Common myeloid progenitor, CD34-positive (primary cell): Measurements from ENCODE around the gene KRTAP10-2.
"Not testable (repeated sequence)": the region's sequence is repeated elsewhere in the genome, so short reads cannot be mapped to it uniquely, and the experiment has no call there.

Experiments
- CTCF ChIA-PET: fragments of 350-600 bp; sonication (Branson Sonifier 250); formaldehyde crosslinking; loops from one replicate; lab custom pipeline; 2021; ENCODE audit warnings: antibody characterized with exemption; lab: Charles Lee
- POLR2A ChIA-PET: fragments of 350-600 bp; sonication (Branson Sonifier 250); formaldehyde crosslinking; loops from one replicate; lab custom pipeline; 2021; ENCODE audit warnings: antibody characterized with exemption; lab: Charles Lee
- DNase-seq, 3 donors: peaks; one replicate each; pipeline versions ENCODE4 v3.0.0 to v3.0.0-alpha.2; 2013
- H3K27ac ChIP-seq, 2 experiments: 1 replicate in 1 of 2; 2 replicates in 1 of 2; pipeline ENCODE4 v1.7.0; 2013; ENCODE audit warnings: inconsistent platforms in 2 of 2, low read length in 2 of 2, mild to moderate bottlenecking in 2 of 2, low read depth in 1 of 2, moderate library complexity in 1 of 2; ENCODE audit not compliant: severe bottlenecking in 2 of 2, insufficient read depth in 1 of 2, poor library complexity in 1 of 2
- H3K27me3 ChIP-seq, 5 experiments: replicated peaks in 2 of 5; 1 replicate in 3 of 5; 2 replicates in 2 of 5; pipeline versions ENCODE4 v1.6.1 to v1.7.0; 2013; ENCODE audit warnings: low read length in 4 of 5, mild to moderate bottlenecking in 2 of 5, moderate library complexity in 2 of 5, inconsistent platforms in 1 of 5; ENCODE audit not compliant: insufficient read depth in 5 of 5, control insufficient read depth in 4 of 5
- H3K36me3 ChIP-seq, 4 experiments: 1 replicate in 2 of 4; 2 replicates in 2 of 4; pipeline versions ENCODE4 v1.6.1 to v1.7.0; 2013; ENCODE audit warnings: low read length in 3 of 4, control low read depth in 1 of 4, mild to moderate bottlenecking in 1 of 4; ENCODE audit not compliant: control insufficient read depth in 4 of 4, insufficient read depth in 4 of 4
- H3K4me1 ChIP-seq, 4 experiments: 1 replicate in 3 of 4; 2 replicates in 1 of 4; pipeline versions ENCODE4 v1.6.1 to v1.7.1; 2013; ENCODE audit warnings: low read length in 3 of 4, mild to moderate bottlenecking in 3 of 4, control low read depth in 1 of 4, inconsistent platforms in 1 of 4, moderate library complexity in 1 of 4; ENCODE audit not compliant: control insufficient read depth in 4 of 4, insufficient read depth in 4 of 4; ENCODE audit errors: control extremely low read depth in 1 of 4
- H3K4me3 ChIP-seq, 7 experiments: 1 replicate in 4 of 7; 2 replicates in 3 of 7; pipeline versions ENCODE4 v1.5.1 to v1.7.0; 2013; ENCODE audit warnings: mild to moderate bottlenecking in 7 of 7, low read length in 6 of 7, moderate library complexity in 6 of 7, inconsistent platforms in 2 of 7, low read depth in 2 of 7, control low read depth in 1 of 7; ENCODE audit not compliant: insufficient read depth in 4 of 7, control insufficient read depth in 1 of 7; ENCODE audit errors: extremely low read depth in 1 of 7
- H3K9me3 ChIP-seq, 5 experiments: 1 replicate in 4 of 5; 2 replicates in 1 of 5; pipeline versions ENCODE4 v1.6.1 to v1.7.1; 2013; ENCODE audit warnings: low read length in 4 of 5, mild to moderate bottlenecking in 2 of 5, inconsistent platforms in 1 of 5, low read depth in 1 of 5, moderate library complexity in 1 of 5; ENCODE audit not compliant: control insufficient read depth in 4 of 5, insufficient read depth in 2 of 5; ENCODE audit errors: control extremely low read depth in 1 of 5
- WGBS: methylation state at CpG from one replicate; pipeline ENCODE4 v1.1.5; 2013; ENCODE audit not compliant: insufficient coverage; 5-methylcytosine and 5-hydroxymethylcytosine counted together

KRTAP10-2 gene

DNA sequence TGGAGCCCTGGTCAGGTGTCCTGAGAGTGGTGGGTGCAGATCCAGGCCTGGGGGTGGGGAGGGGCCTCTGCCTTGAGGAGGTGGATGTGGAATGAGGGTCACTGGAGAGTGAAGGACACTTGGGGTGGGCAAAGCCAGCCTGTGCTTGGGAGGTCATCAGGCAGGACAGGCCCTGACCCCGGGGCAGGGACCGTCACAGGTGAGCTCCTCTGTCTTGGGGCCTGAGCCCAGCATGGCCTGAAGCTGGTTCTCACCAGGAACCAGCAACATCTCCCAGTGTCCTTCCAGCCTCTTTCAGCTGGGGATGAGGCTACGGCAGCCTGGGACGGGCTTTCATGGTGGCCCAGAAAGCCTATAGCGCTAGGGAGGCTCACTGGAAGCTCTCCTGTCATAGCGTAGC lies 831 bp upstream of the KRTAP10-2 start:
- WGBS: 95% methylated on average over 6 of the region's 6 CpGs
- no peak overlapping the region for H3K27ac ChIP-seq
- H3K4me3 ChIP-seq: no peak overlapping the region
- ChIA-PET CTCF (no interaction called here), POLR2A (no interaction called here)
- H3K4me1 ChIP-seq: no peaks in the 10 kb centered on the region
- peaks cover 0 to 8% (median 4%) of the 10 kb centered on the region in 5 experiments for H3K9me3 ChIP-seq
- DNase-seq: no peak
- H3K27me3 ChIP-seq: peaks cover 0 to 48% (median 10%) of the 10 kb centered on the region in 5 experiments
- no peaks in the 10 kb centered on the region for H3K36me3 ChIP-seq

DNA sequence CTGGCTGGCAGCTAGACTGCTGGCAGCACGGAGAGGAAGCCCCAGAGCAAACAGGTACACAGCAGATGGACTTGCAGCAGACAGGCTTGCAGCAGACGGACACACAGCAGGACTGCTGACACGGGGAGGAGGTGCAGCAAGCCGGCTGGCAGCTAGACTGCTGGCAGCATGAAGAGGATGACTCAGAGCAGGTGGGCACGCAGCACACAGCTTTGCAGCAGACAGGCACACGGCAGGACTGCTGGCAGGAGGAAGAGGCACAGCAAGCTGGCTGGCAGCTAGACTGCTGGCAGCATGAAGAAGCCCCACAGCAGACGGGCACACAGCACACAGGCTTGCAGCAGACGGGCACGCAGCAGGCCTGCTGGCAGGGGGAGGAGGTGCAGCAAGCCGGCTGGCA lies 498 bp downstream of the KRTAP10-2 start:
- no peak for DNase-seq
- Histone ChIP-seq H3K4me1 (no peaks in the 10 kb centered on the region), H3K4me3 (no peak overlapping the region), H3K27ac (no peak overlapping the region), H3K36me3 (no peaks in the 10 kb centered on the region), H3K9me3 (peaks cover 3 to 14% (median 5%) of the 10 kb centered on the region in 5 experiments), H3K27me3 (peaks cover 0 to 57% (median 8%) of the 10 kb centered on the region in 5 experiments)
- WGBS: 84% methylated on average over 7 of the region's 10 CpGs
- ChIA-PET POLR2A (no interaction called here), CTCF (no interaction called here)

DNA sequence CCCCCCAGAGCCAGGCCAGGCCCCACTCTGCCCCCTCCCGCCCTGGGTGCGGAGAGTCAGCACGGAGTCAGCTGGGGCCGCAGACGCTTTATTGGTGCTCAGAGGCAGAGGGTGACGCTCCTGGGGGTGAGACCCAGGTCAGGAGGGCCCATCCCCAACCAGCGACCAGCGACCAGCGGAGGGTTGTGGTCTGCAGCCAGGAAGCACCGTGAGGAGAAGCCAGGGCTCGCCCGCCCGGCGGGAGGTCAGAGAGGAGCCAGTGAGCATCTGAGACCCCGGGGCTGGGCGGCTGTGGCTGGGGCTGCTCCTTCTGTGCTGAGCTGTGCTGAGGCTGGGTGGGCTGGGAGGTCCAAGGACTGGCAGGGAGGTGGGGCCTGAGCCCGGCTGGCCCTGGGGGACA lies 1.0 kb downstream of the KRTAP10-2 start:
- WGBS: 17% methylated on average over 6 of the region's 17 CpGs
- H3K9me3 ChIP-seq: peaks cover 3 to 17% (median 5%) of the 10 kb centered on the region in 5 experiments
- CTCF ChIA-PET, H3K4me1 ChIP-seq, POLR2A ChIA-PET, H3K4me3 ChIP-seq, H3K27ac ChIP-seq, DNase-seq, H3K36me3 ChIP-seq: not testable (repeated sequence)
- H3K27me3 ChIP-seq: peaks cover 0 to 54% (median 6%) of the 10 kb centered on the region in 5 experiments

DNA sequence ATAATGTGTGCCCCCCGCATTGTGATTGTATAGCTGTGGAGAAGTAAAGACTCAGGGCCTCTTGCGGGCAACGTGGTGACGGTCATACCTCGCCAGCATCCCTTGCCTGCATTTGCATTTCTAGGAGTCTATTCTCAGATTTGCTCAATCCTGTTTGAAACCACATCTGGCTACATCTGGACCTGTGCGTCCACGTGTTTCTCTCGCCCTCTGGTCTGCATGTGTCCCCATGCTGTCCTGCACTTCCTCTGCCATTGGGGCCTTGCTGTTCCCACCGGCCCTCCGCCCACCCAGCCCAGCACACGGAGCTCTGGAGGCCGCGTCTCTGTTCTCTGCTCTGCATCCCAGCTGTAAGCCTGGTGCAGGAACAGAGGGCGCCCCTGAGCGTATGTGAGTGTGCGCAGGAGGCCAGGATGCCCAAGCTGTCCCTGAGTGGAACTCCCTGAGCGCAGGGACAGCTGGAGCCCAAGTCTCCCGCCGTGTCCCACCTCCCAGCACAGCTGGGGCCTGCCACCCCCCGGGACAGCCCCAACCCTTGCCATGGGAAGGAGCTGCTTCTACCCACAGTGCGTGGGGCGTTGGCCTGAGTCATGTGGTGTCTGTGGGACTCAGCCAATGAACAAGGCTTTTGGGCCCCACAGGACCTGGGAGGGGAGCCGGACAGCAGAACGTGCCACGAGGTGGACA lies 1.6 kb downstream of the KRTAP10-2 start:
- no peaks in the 10 kb centered on the region for H3K36me3 ChIP-seq
- WGBS: 83% methylated on average over 21 of the region's 25 CpGs
- POLR2A ChIA-PET: no interaction called here
- peaks cover 3 to 18% (median 5%) of the 10 kb centered on the region in 5 experiments for H3K9me3 ChIP-seq
- CTCF ChIA-PET: interaction anchor here (0.7 kb wide), 1 partner anchor 43 kb away, joined by 3 read pairs; no protein-coding TSS in a partner anchor
- no peaks in the 10 kb centered on the region for H3K4me1 ChIP-seq
- H3K27me3 ChIP-seq: peaks cover 0 to 54% (median 6%) of the 10 kb centered on the region in 5 experiments
- no peak overlapping the region for H3K27ac ChIP-seq
- no peak for DNase-seq
- no peak overlapping the region for H3K4me3 ChIP-seq

DNA sequence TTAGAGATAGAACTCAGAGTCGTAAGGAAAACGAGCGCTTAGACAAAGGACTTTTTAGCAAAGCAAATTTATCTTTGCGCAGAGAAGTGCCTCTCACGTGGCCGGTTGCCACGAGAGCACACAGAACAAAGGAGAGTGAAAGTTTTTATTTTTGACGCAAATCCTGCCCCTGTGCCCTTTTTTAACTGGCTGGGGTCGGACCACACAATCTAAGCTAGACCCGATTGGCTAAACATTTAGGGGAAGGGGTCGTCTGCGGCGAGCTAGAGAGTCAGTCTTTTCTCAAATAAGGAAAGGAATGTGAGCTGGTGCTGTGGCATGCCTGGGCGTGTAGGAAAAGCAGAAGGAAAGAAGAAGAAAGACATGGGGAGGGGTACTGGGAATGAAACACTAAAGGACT lies 2.4 kb downstream of the KRTAP10-2 start:
- ChIA-PET CTCF (no interaction called here), POLR2A (no interaction called here)
- no peak overlapping the region for H3K4me3 ChIP-seq
- peaks cover 0 to 54% (median 6%) of the 10 kb centered on the region in 5 experiments for H3K27me3 ChIP-seq
- H3K4me1 ChIP-seq: no peaks in the 10 kb centered on the region
- H3K9me3 ChIP-seq: peaks cover 3 to 18% (median 5%) of the 10 kb centered on the region in 5 experiments
- no peaks in the 10 kb centered on the region for H3K36me3 ChIP-seq
- no peak for DNase-seq
- 54% methylated on average over 14 of the region's 14 CpGs for WGBS
- no peak overlapping the region for H3K27ac ChIP-seq

DNA sequence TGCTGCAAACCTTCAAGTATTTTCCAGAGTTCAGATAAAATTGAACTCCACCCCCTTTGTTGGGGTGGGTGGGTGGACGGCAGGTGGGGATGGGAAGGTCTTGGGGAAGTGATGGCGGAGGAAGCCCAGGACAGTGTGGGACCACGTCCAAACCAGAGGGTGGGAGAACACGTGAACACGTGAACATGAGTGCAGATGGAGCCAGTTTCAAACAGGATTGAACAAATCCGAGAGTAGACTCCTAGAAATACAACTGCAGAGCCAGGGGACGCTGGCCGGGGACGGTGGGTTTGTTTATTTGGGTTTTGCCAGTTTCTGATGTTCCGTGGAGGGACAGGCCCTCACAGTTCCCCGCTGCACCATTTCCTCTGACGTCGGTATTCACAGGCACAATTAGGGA lies 2.9 kb downstream of the KRTAP10-2 start:
- 90% methylated on average over 10 of the region's 13 CpGs for WGBS
- CTCF ChIA-PET: interaction anchor here (1.0 kb wide), 1 partner anchor 11 kb away, joined by 4 read pairs; no protein-coding TSS in a partner anchor
- H3K27ac ChIP-seq: no peak overlapping the region

DNA sequence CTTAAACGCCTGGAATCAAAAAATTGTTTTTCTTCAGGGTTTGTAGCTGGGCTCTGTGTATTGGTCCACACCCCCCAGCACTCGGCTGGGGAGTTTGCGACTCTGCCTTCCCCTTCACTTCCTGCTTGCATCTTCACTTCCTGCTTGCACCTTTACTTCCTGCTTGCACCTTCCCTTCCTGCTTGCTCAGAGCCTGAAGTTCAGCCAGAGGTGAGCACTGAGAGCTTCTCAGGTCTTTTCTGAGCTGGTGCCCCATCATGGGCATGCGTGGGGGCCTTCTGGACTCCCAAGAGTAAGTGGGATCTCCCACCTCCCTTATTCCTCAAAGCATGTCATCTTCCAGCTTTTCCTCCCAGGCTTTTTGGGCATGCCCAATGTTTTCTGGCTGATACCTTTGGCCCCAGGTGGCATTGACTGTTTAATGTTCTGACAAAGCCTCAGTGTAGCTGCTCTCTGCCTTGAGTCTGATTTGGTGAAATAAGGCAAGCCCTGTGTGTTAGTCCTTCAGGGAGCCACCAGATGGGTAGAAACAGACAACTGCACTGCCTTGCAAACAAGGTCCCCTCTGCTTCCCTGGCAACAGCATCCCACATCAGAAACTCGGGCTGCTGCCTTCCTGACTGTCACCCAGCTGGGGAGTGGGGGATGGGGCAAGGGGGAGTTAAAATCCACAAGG lies 3.5 kb downstream of the KRTAP10-2 start:
- Histone ChIP-seq H3K27me3 (peaks cover 0 to 51% (median 6%) of the 10 kb centered on the region in 5 experiments), H3K36me3 (no peaks in the 10 kb centered on the region), H3K4me1 (no peaks in the 10 kb centered on the region), H3K27ac (no peak overlapping the region), H3K9me3 (peaks cover 3 to 18% (median 5%) of the 10 kb centered on the region in 5 experiments), H3K4me3 (no peak overlapping the region)
- ChIA-PET CTCF (interaction anchor here (1.0 kb wide), 1 partner anchor 11 kb away, joined by 4 read pairs; no protein-coding TSS in a partner anchor), POLR2A (no interaction called here)
- DNase-seq: no peak
- WGBS: 50% methylated on average over 4 of the region's 5 CpGs

More for the DNA sequence above, 2.9 kb downstream of the KRTAP10-2 start:
- H3K4me3 ChIP-seq: no peak overlapping the region
- H3K4me1 ChIP-seq: no peaks in the 10 kb centered on the region
- H3K9me3 ChIP-seq: peaks cover 3 to 18% (median 5%) of the 10 kb centered on the region in 5 experiments
- H3K27me3 ChIP-seq: peaks cover 0 to 54% (median 6%) of the 10 kb centered on the region in 5 experiments
- DNase-seq: no peak
- POLR2A ChIA-PET: no interaction called here
- no peaks in the 10 kb centered on the region for H3K36me3 ChIP-seq
